NCI-H82 (cell line): Measurements from ENCODE around the gene FZR1.
A peak's percentile ranks its signal among the peaks of the same experiment; 100 is the strongest.

Experiments
- DNase-seq: peaks from one replicate; lab custom pipeline; 2025; lab: John Stamatoyannopoulos, UW

FZR1 gene

GRCh38 chr19:3514930-3515329, 8.8 kb downstream of the FZR1 start:
- no peak for DNase-seq

GRCh38 chr19:3515891-3516422, 9.8 kb downstream of the FZR1 start:
- DNase-seq: no peak

GRCh38 chr19:3516675-3517207, 10.6 kb downstream of the FZR1 start:
- no peak for DNase-seq

GRCh38 chr19:3517638-3518037, 11.5 kb downstream of the FZR1 start:
- no peak for DNase-seq

DNA sequence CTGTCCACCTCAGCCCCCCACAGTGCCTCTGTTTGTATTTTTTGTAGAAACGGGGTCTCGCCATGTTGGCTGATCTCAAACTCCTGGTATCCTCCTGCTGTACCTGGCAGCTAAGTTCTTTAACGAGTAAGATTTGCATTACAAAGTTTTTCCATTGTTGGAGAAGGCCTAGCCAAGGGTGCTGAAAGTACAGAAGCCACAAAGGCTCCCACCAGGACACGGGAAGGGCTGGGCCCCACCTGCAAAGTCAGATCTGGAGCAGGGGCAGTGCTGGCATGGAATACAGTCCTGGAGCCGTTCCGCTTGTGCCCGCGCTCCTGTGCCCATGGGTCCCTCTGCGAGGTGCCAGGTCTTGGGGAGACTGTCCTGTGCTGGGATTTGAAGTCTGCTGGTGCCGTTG, 12.1 kb downstream of the FZR1 start:
- no peak for DNase-seq

GRCh38 chr19:3518659-3519058, 12.5 kb downstream of the FZR1 start:
- no peak for DNase-seq

GRCh38 chr19:3519126-3519525, 13.0 kb downstream of the FZR1 start:
- DNase-seq: no peak

GRCh38 chr19:3520166-3521103, 14.3 kb downstream of the FZR1 start:
- DNase-seq: no peak

- DNase-seq: no peak
Observed at GRCh38 chr19:3521104-3521445, 15.0 kb downstream of the FZR1 start.

DNA sequence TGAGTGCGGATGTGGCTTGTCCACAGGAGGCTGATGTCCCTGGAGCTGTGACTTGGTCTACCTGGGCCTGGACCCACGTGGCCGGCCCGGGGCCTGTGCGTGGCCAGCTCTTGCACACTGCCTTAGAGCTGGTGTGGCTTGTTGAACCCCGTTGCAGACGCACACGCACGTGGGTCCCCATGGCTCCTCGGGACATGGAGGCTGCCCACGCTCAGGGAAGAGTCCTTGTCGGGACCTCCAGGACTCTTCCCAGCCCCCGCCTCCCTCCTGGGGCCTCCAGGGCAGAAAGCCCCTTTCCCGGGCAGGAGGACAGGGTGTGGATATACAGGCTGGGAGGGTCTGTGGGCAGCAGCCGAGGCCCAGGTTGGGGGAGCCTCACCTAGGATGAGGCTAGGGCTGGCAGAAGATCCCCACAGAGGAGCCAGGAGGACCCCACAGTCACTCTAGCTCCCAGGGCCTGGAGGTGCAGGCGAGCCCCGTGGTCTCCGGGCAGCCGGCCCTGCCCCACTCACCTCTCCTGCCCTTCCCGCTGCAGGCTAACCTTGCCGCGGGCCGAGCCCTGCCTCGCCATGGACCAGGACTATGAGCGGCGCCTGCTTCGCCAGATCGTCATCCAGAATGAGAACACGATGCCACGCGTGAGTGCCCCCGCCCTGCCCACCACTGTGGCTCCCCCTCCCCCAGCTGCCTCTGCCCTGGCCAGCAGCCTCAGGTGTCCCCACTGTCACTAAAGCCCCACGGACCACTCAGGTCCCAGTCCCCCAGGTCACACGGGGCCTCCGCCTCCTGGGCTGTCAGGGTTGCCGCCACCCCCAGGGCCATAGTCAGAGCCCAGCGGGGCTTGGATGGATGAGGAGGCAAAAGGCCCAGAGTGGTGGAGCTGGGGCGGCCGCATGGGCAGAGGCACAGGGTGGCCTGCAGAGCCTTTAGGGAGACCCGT, 16.6 kb downstream of the FZR1 start:
- DNase-seq: no peak

GRCh38 chr19:3523361-3524077, 17.4 kb downstream of the FZR1 start:
- no peak for DNase-seq

GRCh38 chr19:3524078-3524842, 18.1 kb downstream of the FZR1 start:
- no peak for DNase-seq

DNA sequence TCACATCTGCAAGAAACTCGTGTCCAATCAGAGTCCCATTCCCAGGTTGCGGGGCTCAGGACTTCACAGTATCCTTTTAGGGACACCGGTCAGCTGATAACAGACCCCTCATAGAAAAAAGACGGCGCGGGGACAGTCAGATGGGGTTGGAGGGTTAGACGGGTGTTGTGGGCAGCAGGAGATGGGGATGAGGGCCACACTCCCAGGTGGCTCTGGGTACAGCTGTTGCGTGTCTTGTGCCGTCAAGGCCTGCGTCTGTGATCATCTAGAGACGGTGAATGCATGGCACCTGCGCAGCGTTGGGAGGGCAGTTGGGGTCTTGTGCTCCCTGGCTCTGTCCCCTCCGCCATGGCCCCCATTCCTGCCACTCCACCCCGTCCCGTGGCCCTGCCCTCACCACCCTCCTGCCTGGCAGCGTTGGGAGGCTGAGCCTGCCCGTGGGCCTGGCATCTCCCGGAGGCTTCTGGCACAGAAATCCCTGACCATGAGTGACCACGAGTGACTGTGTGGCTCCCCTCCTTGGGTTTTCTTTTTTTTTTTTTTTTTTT, 18.9 kb downstream of the FZR1 start:
- no peak for DNase-seq

DNA sequence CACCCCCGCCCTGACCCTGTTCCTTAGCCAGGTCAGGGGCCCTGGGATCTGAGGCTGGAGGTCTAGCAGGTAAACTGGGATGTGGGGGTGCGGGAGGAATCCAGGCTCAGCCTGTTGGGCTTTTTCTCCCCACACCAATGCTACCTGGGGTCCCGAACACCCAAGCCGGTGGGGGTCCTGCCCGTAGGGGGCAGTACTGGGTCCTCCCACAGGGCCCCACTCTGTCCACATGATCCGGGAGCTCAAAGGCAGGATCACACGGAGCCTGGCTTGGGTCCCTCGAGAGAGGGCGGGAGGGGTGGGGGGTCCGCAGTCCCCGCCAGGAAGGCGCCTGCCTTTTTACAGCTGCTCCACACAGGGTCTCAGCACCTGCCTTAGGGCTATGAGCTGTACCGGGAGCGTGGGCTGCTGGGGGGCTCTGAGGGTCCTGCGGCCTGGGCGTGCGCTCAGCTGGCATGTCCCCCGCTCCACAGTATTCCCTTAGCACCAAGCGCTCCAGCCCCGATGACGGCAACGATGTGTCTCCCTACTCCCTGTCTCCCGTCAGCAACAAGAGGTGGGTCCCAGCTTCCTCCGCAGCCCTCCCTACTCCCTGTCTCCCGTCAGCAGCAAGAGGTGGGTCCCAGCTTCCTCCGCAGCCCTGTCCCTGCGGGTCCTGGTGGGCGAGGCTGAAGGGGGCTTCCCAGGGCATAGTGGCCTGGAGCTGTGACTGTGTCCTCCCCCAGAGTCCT, 20.6 kb downstream of the FZR1 start:
- no peak for DNase-seq

DNA sequence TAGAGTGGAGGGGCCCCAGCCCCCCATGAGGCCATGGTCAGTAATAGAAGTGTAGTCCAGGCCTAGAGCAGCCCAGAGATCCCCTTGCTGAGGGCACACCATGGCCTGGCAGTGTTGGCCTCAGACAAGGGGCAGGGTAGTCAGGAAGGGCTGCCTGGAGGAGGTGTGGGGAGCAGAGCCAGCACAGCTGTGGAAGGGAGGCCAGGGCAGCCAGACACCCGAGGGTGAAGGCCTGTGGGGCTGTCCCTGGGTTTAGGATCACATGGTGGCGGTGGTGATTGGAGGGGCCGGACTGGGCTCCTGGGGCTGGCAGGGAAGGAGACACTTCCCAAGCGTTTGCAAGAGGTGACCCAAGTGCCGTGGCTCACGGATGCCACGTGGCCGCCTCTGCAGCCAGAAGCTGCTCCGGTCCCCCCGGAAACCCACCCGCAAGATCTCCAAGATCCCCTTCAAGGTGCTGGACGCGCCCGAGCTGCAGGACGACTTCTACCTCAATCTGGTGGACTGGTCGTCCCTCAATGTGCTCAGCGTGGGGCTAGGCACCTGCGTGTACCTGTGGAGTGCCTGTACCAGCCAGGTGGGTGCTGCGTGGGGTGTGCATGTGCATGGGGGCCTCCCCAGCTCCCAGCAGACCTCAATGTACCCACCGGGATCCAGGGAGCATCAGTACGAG, 21.3 kb downstream of the FZR1 start:
- DNase-seq: no peak

- DNase-seq: no peak
Observed at GRCh38 chr19:3528080-3528479, 22.0 kb downstream of the FZR1 start.

GRCh38 chr19:3528539-3529211, 22.6 kb downstream of the FZR1 start:
- DNase-seq: no peak

DNA sequence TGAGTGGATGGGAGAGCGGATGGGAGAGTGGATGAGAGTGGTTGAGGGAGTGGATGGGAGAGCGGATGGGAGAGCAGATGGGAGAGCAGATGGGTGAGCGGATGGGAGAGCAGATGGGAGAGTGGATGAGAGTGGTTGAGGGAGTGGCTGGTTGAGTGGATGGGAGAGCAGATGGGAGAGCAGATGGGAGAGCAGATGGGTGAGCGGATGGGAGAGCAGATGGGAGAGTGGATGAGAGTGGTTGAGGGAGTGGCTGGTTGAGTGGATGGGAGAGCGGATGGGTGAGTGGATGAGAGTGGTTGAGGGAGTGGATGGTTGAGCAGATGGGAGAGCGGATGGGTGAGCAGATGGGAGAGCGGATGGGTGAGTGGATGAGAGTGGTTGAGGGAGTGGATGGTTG, 23.2 kb downstream of the FZR1 start:
- peak; percentile 20 for DNase-seq

- no peak for DNase-seq
Observed at GRCh38 chr19:3530389-3530788, 24.3 kb downstream of the FZR1 start.
